ENCODE results near the gene EEF1AKMT4.

The EEF1AKMT4 gene

DNA sequence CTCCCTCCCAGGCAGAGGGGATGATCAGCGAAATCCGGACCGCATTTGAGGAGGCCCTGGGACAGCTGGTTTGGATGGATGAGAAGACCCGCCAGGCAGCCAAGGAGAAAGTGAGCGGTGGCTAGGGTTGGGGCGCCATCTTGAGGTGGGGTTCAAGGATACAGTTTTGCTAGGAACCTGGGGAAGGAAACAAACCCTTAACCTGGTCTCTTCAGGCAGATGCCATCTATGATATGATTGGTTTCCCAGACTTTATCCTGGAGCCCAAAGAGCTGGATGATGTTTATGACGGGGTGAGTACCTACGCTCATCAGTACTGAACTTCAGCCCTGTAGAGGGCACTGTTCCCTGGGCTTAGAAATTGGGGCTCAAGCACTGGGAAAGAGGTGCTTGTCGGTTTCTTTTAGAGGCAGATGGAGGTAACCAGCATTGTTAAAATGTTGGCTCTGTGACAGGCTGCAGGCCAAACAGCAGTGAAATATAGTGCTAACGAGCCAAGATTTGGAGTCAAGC, 40.0 kb downstream of the EEF1AKMT4 start:
- no peaks in the 10 kb centered on the region for H3K4me1 ChIP-seq (ENCODE audit: insufficient read depth, low read length)
- 31% methylated on average over 10 of the region's 10 CpGs for WGBS
- no peak overlapping the region for H3K9ac ChIP-seq (ENCODE audit: low read depth, low read length)
- H3K27ac ChIP-seq (ENCODE audit: low read depth, low read length), result no peak overlapping the region
- no peaks in the 10 kb centered on the region for H3K36me3 ChIP-seq (ENCODE audit: insufficient read depth, low read length)
- H3K4me3 ChIP-seq (ENCODE audit: low read length), result no peak overlapping the region
- H3K9me3 ChIP-seq (ENCODE audit: insufficient read depth, low read depth, low read length), result no peaks in the 10 kb centered on the region
- no peaks in the 10 kb centered on the region for H3K27me3 ChIP-seq (ENCODE audit: insufficient read depth, low read length)

- Histone ChIP-seq H3K4me1 (ENCODE audit: insufficient read depth, low read length) (no peaks in the 10 kb centered on the region), H3K27me3 (ENCODE audit: insufficient read depth, low read length) (no peaks in the 10 kb centered on the region), H3K9ac (ENCODE audit: low read depth, low read length) (no peak overlapping the region), H3K9me3 (ENCODE audit: insufficient read depth, low read depth, low read length) (no peaks in the 10 kb centered on the region), H3K4me3 (ENCODE audit: low read length) (no peak overlapping the region), H3K36me3 (ENCODE audit: insufficient read depth, low read length) (no peaks in the 10 kb centered on the region), H3K27ac (ENCODE audit: low read depth, low read length) (no peak overlapping the region)
- WGBS, result 90% methylated on average over 10 of the region's 10 CpGs
Measured at GRCh38 chr3:184290331-184290730, 40.9 kb downstream of the EEF1AKMT4 start.

DNA sequence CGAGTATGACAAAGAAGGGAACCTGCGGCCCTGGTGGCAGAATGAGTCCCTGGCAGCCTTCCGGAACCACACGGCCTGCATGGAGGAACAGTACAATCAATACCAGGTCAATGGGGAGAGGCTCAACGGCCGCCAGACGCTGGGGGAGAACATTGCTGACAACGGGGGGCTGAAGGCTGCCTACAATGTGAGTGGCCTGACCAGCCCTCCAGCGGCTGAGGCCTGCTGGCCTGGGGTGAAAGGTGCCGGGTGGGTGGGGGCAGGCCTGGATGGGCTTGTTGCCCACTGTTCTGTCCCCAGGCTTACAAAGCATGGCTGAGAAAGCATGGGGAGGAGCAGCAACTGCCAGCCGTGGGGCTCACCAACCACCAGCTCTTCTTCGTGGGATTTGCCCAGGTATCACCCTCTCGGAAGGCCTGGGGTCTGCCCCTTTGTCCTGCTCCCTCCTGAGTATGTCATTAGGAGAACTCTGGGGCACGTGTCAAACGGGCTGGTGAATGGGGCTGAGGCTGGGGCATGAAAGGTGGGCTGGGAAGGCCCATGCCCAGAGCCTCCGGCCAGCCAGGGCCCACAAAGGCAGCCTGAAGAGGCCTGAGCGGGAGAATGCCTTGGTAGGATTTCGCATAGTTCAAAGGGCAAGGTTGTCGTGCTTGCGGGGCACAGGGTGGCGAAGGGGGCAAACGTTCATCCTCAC, 41.7 kb downstream of the EEF1AKMT4 start:
- 92% methylated on average over 22 of the region's 22 CpGs for WGBS
- H3K27ac ChIP-seq (ENCODE audit: low read depth, low read length), result no peak overlapping the region
- no peaks in the 10 kb centered on the region for H3K4me1 ChIP-seq (ENCODE audit: insufficient read depth, low read length)
- no peak overlapping the region for H3K4me3 ChIP-seq (ENCODE audit: low read length)
- no peaks in the 10 kb centered on the region for H3K27me3 ChIP-seq (ENCODE audit: insufficient read depth, low read length)
- no peaks in the 10 kb centered on the region for H3K36me3 ChIP-seq (ENCODE audit: insufficient read depth, low read length)
- H3K9me3 ChIP-seq (ENCODE audit: insufficient read depth, low read depth, low read length), result no peaks in the 10 kb centered on the region
- no peak overlapping the region for H3K9ac ChIP-seq (ENCODE audit: low read depth, low read length)

GRCh38 chr3:184291738-184292445, 42.4 kb downstream of the EEF1AKMT4 start:
- no peak overlapping the region for H3K27ac ChIP-seq (ENCODE audit: low read depth, low read length)
- no peaks in the 10 kb centered on the region for H3K4me1 ChIP-seq (ENCODE audit: insufficient read depth, low read length)
- no peaks in the 10 kb centered on the region for H3K9me3 ChIP-seq (ENCODE audit: insufficient read depth, low read depth, low read length)
- H3K4me3 ChIP-seq (ENCODE audit: low read length), result no peak overlapping the region
- WGBS, result 93% methylated on average over 21 of the region's 21 CpGs
- H3K9ac ChIP-seq (ENCODE audit: low read depth, low read length), result no peak overlapping the region
- H3K27me3 ChIP-seq (ENCODE audit: insufficient read depth, low read length), result no peaks in the 10 kb centered on the region
- H3K36me3 ChIP-seq (ENCODE audit: insufficient read depth, low read length), result no peaks in the 10 kb centered on the region

- H3K9ac ChIP-seq (ENCODE audit: low read depth, low read length), result no peak overlapping the region
- H3K4me1 ChIP-seq (ENCODE audit: insufficient read depth, low read length), result no peaks in the 10 kb centered on the region
- H3K27ac ChIP-seq (ENCODE audit: low read depth, low read length), result no peak overlapping the region
- peaks cover 8% of the 10 kb centered on the region for H3K36me3 ChIP-seq (ENCODE audit: insufficient read depth, low read length)
- WGBS, result 74% methylated on average over 3 of the region's 3 CpGs
- H3K27me3 ChIP-seq (ENCODE audit: insufficient read depth, low read length), result no peaks in the 10 kb centered on the region
- H3K9me3 ChIP-seq (ENCODE audit: insufficient read depth, low read depth, low read length), result no peaks in the 10 kb centered on the region
- no peak overlapping the region for H3K4me3 ChIP-seq (ENCODE audit: low read length)
Measured at GRCh38 chr3:184295771-184296170, 46.3 kb downstream of the EEF1AKMT4 start.

GRCh38 chr3:184296616-184297015, 47.1 kb downstream of the EEF1AKMT4 start:
- H3K27me3 ChIP-seq (ENCODE audit: insufficient read depth, low read length), result no peaks in the 10 kb centered on the region
- peaks cover 15% of the 10 kb centered on the region for H3K36me3 ChIP-seq (ENCODE audit: insufficient read depth, low read length)
- 93% methylated on average over 6 of the region's 7 CpGs for WGBS
- no peak overlapping the region for H3K9ac ChIP-seq (ENCODE audit: low read depth, low read length)
- no peaks in the 10 kb centered on the region for H3K4me1 ChIP-seq (ENCODE audit: insufficient read depth, low read length)
- no peak overlapping the region for H3K27ac ChIP-seq (ENCODE audit: low read depth, low read length)
- H3K4me3 ChIP-seq (ENCODE audit: low read length), result no peak overlapping the region
- H3K9me3 ChIP-seq (ENCODE audit: insufficient read depth, low read depth, low read length), result no peaks in the 10 kb centered on the region

- Histone ChIP-seq H3K4me1 (ENCODE audit: insufficient read depth, low read length) (no peaks in the 10 kb centered on the region), H3K9me3 (ENCODE audit: insufficient read depth, low read depth, low read length) (no peaks in the 10 kb centered on the region)
- under 1% methylated on average over 78 of the region's 78 CpGs for WGBS
Measured at GRCh38 chr3:184298759-184299487, 49.5 kb downstream of the EEF1AKMT4 start, which contains the start of gene PSMD2. PSMD2 (plus strand) TSS chr3:184299241; CDS start chr3:184299267, 26 bp downstream.

DNA sequence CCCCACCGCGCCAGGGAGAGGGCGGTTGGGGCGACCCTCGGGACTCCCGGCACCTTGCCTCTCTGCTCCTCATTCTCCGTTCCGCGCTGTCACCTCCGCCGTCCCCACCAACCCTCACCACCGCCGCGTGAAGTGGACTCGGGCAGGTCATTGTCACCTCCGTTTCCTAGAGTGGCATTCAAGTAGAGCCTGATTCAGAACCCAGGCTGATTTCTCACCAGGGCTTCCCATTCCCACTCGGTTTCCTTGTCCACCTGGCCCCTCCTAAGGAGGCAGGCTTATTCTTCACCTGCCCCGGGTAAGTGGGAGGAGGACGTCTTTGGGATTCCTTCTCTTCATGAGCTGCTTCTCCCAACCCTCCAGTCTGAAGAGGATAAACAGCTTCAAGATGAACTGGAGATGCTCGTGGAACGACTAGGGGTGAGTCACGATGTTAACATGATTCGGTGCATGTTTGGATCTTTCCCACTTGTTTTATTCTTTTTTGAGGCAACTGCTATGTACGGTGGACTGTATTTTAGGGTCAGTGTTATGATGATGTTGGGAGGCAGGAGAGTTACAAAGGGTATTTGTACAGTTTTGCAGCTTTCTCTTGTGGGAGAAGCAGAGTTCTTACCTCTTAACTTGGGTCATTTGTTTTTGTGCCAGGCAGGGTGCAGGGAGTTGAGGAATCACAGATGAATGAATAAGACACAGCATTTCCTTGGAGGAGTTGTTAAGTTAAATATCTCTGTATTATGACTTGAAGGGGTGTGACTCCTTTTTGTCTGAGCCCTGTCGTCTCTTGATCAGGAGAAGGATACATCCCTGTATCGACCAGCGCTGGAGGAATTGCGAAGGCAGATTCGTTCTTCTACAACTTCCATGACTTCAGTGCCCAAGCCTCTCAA, 50.3 kb downstream of the EEF1AKMT4 start:
- peaks cover 47% of the 10 kb centered on the region for H3K36me3 ChIP-seq (ENCODE audit: insufficient read depth, low read length)
- H3K4me1 ChIP-seq (ENCODE audit: insufficient read depth, low read length), result no peaks in the 10 kb centered on the region
- H3K9ac ChIP-seq (ENCODE audit: low read depth, low read length), result peak overlapping the region; percentile 76
- H3K4me3 ChIP-seq (ENCODE audit: low read length), result peak overlapping the region; percentile 78
- H3K27ac ChIP-seq (ENCODE audit: low read depth, low read length), result peak overlapping the region; percentile 34
- no peaks in the 10 kb centered on the region for H3K9me3 ChIP-seq (ENCODE audit: insufficient read depth, low read depth, low read length)
- 17% methylated on average over 28 of the region's 29 CpGs for WGBS
- H3K27me3 ChIP-seq (ENCODE audit: insufficient read depth, low read length), result no peaks in the 10 kb centered on the region

More at GRCh38 chr3:184298759-184299487, 49.5 kb downstream of the EEF1AKMT4 start, which contains the start of gene PSMD2:
- Histone ChIP-seq H3K27ac (ENCODE audit: low read depth, low read length) (peak within 1 kb of the TSS; percentile 84), H3K27me3 (ENCODE audit: insufficient read depth, low read length) (no peaks in the 10 kb centered on the region), H3K36me3 (ENCODE audit: insufficient read depth, low read length) (peaks cover 38% of the 10 kb centered on the region), H3K4me3 (ENCODE audit: low read length) (peak within 1 kb of the TSS; percentile 78), H3K9ac (ENCODE audit: low read depth, low read length) (peak within 1 kb of the TSS; percentile 83)

GRCh38 chr3:184300378-184300720, 50.9 kb downstream of the EEF1AKMT4 start:
- peak overlapping the region; percentile 76; the same call in 1 of the 2 replicates for H3K9ac ChIP-seq (ENCODE audit: low read depth, low read length)
- 92% methylated on average over 3 of the region's 3 CpGs for WGBS
- H3K9me3 ChIP-seq (ENCODE audit: insufficient read depth, low read depth, low read length), result no peaks in the 10 kb centered on the region
- peaks cover 51% of the 10 kb centered on the region for H3K36me3 ChIP-seq (ENCODE audit: insufficient read depth, low read length)
- no peaks in the 10 kb centered on the region for H3K4me1 ChIP-seq (ENCODE audit: insufficient read depth, low read length)
- H3K27me3 ChIP-seq (ENCODE audit: insufficient read depth, low read length), result no peaks in the 10 kb centered on the region
- no peak overlapping the region for H3K27ac ChIP-seq (ENCODE audit: low read depth, low read length)
- peak overlapping the region; percentile 78 for H3K4me3 ChIP-seq (ENCODE audit: low read length)

- Histone ChIP-seq H3K27me3 (ENCODE audit: insufficient read depth, low read length) (no peaks in the 10 kb centered on the region), H3K4me3 (ENCODE audit: low read length) (no peak overlapping the region), H3K9ac (ENCODE audit: low read depth, low read length) (no peak overlapping the region), H3K9me3 (ENCODE audit: insufficient read depth, low read depth, low read length) (no peaks in the 10 kb centered on the region), H3K27ac (ENCODE audit: low read depth, low read length) (no peak overlapping the region), H3K4me1 (ENCODE audit: insufficient read depth, low read length) (no peaks in the 10 kb centered on the region), H3K36me3 (ENCODE audit: insufficient read depth, low read length) (peaks cover 83% of the 10 kb centered on the region)
- WGBS, result 90% methylated on average over 1 of the region's 1 CpG
Measured at GRCh38 chr3:184305577-184305976, 56.1 kb downstream of the EEF1AKMT4 start.
